ENCODE results near the gene SLC17A1. TPM values are rescaled to one million over a fixed set of nuclear protein-coding genes. Genes with fewer than 3 reads are reported as not detected.

Gene SLC17A1
- not detected for total RNA-seq
- polyA plus RNA-seq: not detected

DNA sequence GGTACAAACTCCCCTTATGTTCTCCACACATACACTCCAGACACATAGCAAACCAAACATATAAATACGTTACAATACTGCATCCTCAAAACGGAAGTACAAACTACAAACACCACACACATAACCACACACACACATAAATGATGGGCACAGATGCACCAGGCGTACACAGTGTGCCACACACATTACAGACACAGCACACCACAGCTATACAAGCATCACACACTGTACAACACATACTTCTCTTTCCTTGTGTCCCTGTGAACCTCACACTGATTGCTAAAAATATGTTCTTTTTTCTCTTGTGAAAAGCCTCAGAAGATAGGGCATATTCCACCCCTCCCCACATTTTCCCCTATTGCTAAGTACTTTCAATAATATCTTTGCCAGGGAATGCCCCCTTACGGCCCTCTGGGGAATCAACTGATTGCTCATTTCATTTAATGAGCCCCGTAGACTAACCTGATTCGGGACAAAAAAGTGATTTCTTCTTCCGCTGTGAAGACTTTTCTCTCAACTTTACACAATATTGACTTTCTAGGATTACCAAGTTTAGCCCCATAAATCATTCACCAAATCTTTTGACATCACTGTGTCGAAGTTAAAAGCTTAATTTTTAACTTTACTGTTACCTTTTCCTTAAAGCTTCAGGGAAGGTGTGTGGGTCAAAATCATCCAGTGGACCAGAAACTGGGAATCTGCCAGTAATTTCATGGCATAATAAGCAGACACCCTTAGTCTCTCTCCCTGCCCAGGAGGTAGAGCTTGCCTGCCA lies at the start of gene SLC17A1:
Gene SLC17A1, minus strand, starts transcription at position 521 of the 775 bp plus-strand sequence. CDS start 1,495 bp downstream, outside the sequence.
- Histone ChIP-seq H3K4me1 (ENCODE audit: control insufficient read depth, insufficient read depth, low read length, poor library complexity, severe bottlenecking) (no peaks in the 10 kb centered on the region), H3K4me3 (ENCODE audit: low read depth, low read length) (no peak within 1 kb of the TSS), H3K36me3 (ENCODE audit: control insufficient read depth, insufficient read depth, low read length) (no peaks in the 10 kb centered on the region), H3K9me3 (ENCODE audit: control insufficient read depth in 2 of 2, low read length in 2 of 2) (no peaks in the 10 kb centered on the region), H3K27ac (ENCODE audit: insufficient read depth, low read length, poor library complexity, severe bottlenecking) (no peak within 1 kb of the TSS), H3K27me3 (ENCODE audit: control insufficient read depth, insufficient read depth, low read length) (peaks cover 29% of the 10 kb centered on the region)
- DNase-seq (no peak), ATAC-seq (ENCODE audit: low read depth in 2 of 2) (no peak)
- peaks cover 23% of the 10 kb centered on the region for H3K27me3 Mint-ChIP-seq
- H3K27ac Mint-ChIP-seq: no peak within 1 kb of the TSS
- no peaks in the 10 kb centered on the region for H3K36me3 Mint-ChIP-seq
- H3K4me1 Mint-ChIP-seq: no peaks in the 10 kb centered on the region
- H3K4me3 Mint-ChIP-seq: no peak within 1 kb of the TSS
- peaks cover 0 to 5% (median 0%) of the 10 kb centered on the region in 7 donors for H3K9me3 Mint-ChIP-seq

DNA sequence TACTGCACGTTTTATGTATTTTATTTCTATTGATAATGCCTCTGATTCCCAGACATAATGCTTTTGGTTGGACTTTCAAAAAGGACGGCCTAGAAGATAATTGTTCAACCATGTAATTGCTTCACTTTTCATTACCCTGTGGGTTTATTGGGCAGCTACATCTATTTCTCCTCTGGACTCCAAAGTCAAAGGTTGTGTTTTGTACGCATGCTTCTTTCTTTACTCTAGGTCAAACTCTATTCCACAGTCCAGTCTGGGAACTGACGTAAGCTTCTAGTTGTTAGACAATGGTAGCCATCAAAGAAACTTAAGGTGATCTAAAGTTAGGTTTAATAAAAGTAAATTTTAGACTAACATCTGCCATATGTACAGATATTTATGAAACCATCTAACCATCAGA lies 48.7 kb upstream of the SLC17A1 start:
- H3K9me3 Mint-ChIP-seq: peaks cover 0 to 2% (median 0%) of the 10 kb centered on the region in 7 donors
- no peak overlapping the region for H3K4me3 ChIP-seq (ENCODE audit: low read depth, low read length)
- no peak for DNase-seq
- no peaks in the 10 kb centered on the region for H3K4me1 ChIP-seq (ENCODE audit: control insufficient read depth, insufficient read depth, low read length, poor library complexity, severe bottlenecking)
- no peaks in the 10 kb centered on the region for H3K27me3 ChIP-seq (ENCODE audit: control insufficient read depth, insufficient read depth, low read length)
- H3K4me1 Mint-ChIP-seq: peaks cover 0 to 10% (median 0%) of the 10 kb centered on the region in 4 donors
- H3K4me3 Mint-ChIP-seq: no peak overlapping the region
- H3K27ac Mint-ChIP-seq: no peak overlapping the region
- H3K9me3 ChIP-seq (ENCODE audit: control insufficient read depth in 2 of 2, low read length in 2 of 2): no peaks in the 10 kb centered on the region
- H3K27ac ChIP-seq (ENCODE audit: insufficient read depth, low read length, poor library complexity, severe bottlenecking): no peak overlapping the region
- H3K27me3 Mint-ChIP-seq: peaks cover 10% of the 10 kb centered on the region
- H3K36me3 ChIP-seq (ENCODE audit: control insufficient read depth, insufficient read depth, low read length): no peaks in the 10 kb centered on the region
- no peaks in the 10 kb centered on the region for H3K36me3 Mint-ChIP-seq
- no peak for ATAC-seq (ENCODE audit: low read depth in 2 of 2)

DNA sequence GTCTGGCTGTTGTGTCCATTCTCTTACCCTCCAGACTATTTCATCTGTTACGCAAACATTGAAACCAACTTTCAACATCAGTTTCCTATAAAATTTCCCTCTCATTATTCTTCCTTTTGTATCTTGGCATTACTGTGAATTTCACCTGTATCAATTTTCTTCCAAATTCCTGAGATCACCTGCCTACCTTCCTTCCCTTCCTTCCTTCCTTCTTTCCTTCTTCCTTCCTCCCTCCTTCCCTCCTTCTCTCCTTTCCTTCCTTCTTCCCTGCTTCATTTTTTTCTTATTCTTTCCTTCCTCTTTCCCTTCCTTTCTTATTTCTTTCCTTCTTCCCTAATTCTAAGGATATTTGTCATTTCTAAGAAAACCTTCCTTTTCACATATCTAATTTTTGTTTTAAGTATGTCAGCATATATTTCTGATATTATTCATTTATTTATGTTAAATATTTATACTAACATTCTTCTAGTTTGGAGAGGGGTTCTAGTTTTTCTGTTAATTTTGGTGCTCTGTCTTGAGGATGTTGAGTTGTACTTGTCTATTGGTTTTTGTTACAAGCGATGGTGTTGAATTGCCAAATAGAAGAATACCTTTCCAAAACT lies 47.0 kb upstream of the SLC17A1 start:
- Mint-ChIP-seq H3K9me3 (peaks cover 0 to 2% (median 0%) of the 10 kb centered on the region in 7 donors), H3K27ac (no peak overlapping the region), H3K4me3 (no peak overlapping the region), H3K36me3 (no peaks in the 10 kb centered on the region), H3K27me3 (peaks cover 8% of the 10 kb centered on the region), H3K4me1 (peaks cover 0 to 10% (median 1%) of the 10 kb centered on the region in 4 donors)
- ATAC-seq (ENCODE audit: low read depth in 2 of 2) (no peak), DNase-seq (no peak)
- Histone ChIP-seq H3K4me3 (ENCODE audit: low read depth, low read length) (no peak overlapping the region), H3K36me3 (ENCODE audit: control insufficient read depth, insufficient read depth, low read length) (no peaks in the 10 kb centered on the region), H3K27ac (ENCODE audit: insufficient read depth, low read length, poor library complexity, severe bottlenecking) (no peak overlapping the region), H3K27me3 (ENCODE audit: control insufficient read depth, insufficient read depth, low read length) (no peaks in the 10 kb centered on the region), H3K9me3 (ENCODE audit: control insufficient read depth in 2 of 2, low read length in 2 of 2) (no peaks in the 10 kb centered on the region), H3K4me1 (ENCODE audit: control insufficient read depth, insufficient read depth, low read length, poor library complexity, severe bottlenecking) (no peaks in the 10 kb centered on the region)

DNA sequence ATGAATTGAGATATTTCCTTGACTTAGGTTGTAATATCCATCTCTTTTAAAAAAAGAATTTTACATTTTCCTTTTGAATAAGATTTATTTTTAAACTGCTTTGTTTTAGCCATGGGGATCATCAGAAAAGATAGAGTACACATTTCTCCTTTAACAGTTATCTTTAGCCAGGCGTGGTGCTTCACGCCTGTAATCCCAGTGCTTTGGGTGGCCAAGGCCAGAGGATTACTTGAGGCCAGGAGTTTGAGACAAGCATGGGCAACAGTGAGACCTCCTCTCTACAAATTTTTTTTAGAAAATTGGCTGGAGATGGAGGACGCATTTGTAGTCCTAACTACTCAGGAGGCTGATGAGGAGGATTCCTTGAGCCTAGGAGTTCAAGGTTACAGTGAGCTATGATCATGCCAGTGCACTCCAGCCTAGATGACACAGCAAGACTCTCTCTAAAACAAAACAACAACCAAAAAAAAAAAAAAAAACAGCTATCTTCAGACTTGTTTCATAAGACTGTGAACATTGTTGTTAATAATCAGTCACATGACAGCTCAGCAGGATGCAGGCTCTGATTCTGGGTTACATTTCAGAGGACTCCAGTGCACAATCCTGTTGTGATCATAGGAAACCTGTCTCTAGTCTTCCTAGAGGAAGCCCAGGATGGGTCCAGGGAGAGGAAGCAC lies 44.2 kb upstream of the SLC17A1 start:
- Histone ChIP-seq H3K27ac (ENCODE audit: insufficient read depth, low read length, poor library complexity, severe bottlenecking) (no peak overlapping the region), H3K4me1 (ENCODE audit: control insufficient read depth, insufficient read depth, low read length, poor library complexity, severe bottlenecking) (no peaks in the 10 kb centered on the region), H3K4me3 (ENCODE audit: low read depth, low read length) (no peak overlapping the region), H3K36me3 (ENCODE audit: control insufficient read depth, insufficient read depth, low read length) (no peaks in the 10 kb centered on the region), H3K9me3 (ENCODE audit: control insufficient read depth in 2 of 2, low read length in 2 of 2) (no peaks in the 10 kb centered on the region), H3K27me3 (ENCODE audit: control insufficient read depth, insufficient read depth, low read length) (no peaks in the 10 kb centered on the region)
- ATAC-seq (ENCODE audit: low read depth in 2 of 2) (no peak), DNase-seq (peak in 1 of 3 donors; percentile 23)
- Mint-ChIP-seq H3K4me1 (peaks cover 0 to 7% (median 0%) of the 10 kb centered on the region in 4 donors), H3K36me3 (no peaks in the 10 kb centered on the region), H3K27me3 (peaks cover 14% of the 10 kb centered on the region), H3K9me3 (peaks cover 0 to 3% (median 0%) of the 10 kb centered on the region in 7 donors), H3K27ac (no peak overlapping the region), H3K4me3 (no peak overlapping the region)

DNA sequence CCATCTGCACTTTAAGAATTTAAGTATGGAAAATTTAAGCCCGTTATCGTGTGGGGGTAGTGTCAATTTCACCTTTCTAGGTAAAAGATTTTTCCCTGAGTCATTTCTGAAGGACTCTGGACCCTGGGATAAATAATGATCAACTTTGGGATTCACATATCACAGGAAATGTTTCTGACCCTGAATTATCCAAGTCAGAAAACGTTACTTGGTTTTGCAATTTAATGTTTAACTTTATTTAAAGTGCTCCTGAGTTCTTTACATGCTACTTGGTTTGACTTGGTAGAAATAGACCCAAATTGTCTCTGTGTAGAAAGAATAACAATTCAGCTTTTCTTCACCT lies 43.7 kb upstream of the SLC17A1 start:
- Mint-ChIP-seq H3K27me3 (peaks cover 14% of the 10 kb centered on the region), H3K9me3 (peaks cover 0 to 3% (median 0%) of the 10 kb centered on the region in 7 donors), H3K36me3 (no peaks in the 10 kb centered on the region), H3K27ac (no peak overlapping the region), H3K4me1 (peaks cover 0 to 7% (median 0%) of the 10 kb centered on the region in 4 donors), H3K4me3 (no peak overlapping the region)
- H3K9me3 ChIP-seq (ENCODE audit: control insufficient read depth in 2 of 2, low read length in 2 of 2): no peaks in the 10 kb centered on the region
- ATAC-seq (ENCODE audit: low read depth in 2 of 2) (no peak), DNase-seq (no peak)
- H3K4me1 ChIP-seq (ENCODE audit: control insufficient read depth, insufficient read depth, low read length, poor library complexity, severe bottlenecking): no peaks in the 10 kb centered on the region
- no peak overlapping the region for H3K27ac ChIP-seq (ENCODE audit: insufficient read depth, low read length, poor library complexity, severe bottlenecking)
- no peaks in the 10 kb centered on the region for H3K36me3 ChIP-seq (ENCODE audit: control insufficient read depth, insufficient read depth, low read length)
- peaks cover under 1% of the 10 kb centered on the region for H3K27me3 ChIP-seq (ENCODE audit: control insufficient read depth, insufficient read depth, low read length)
- H3K4me3 ChIP-seq (ENCODE audit: low read depth, low read length): no peak overlapping the region

DNA sequence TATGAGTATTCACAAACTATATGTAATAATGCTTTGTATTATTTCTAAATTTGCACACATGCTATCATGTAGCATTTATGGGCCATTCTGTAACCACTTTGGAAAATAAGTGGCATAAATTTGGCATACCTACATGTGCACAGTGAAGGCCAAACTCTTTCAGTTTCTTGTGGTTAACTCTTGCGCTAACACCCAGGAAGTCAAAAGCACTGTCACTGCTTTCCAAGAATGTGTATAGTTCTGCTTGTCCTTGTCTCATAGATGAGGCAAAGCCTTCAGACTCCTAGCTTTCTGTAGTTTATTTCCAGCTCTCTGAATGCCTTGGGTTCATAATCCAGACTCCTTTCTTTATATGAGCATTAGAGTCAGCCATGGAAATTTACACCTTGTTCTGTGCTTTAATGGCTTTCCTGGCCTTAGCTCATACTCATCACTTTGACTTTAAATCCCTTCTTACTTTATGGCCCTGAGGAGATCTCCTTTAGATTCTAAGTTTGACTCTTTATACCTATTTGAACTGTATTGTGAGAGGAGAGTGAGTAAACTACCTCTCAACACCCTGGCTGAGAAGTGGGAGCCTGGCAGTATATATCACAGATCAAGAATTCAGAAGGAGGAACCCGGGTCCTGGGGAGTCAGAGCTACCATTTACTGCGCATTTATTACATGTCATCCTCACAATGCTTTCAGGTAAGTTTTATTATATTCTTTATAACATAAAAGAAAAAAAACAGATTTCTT lies 43.1 kb upstream of the SLC17A1 start:
- Mint-ChIP-seq H3K27me3 (peaks cover 14% of the 10 kb centered on the region), H3K4me1 (peaks cover 0 to 7% (median 0%) of the 10 kb centered on the region in 4 donors), H3K36me3 (no peaks in the 10 kb centered on the region), H3K4me3 (no peak overlapping the region), H3K9me3 (peaks cover 0 to 3% (median 0%) of the 10 kb centered on the region in 7 donors), H3K27ac (no peak overlapping the region)
- ATAC-seq (ENCODE audit: low read depth in 2 of 2): no peak
- peaks cover 3% of the 10 kb centered on the region for H3K27me3 ChIP-seq (ENCODE audit: control insufficient read depth, insufficient read depth, low read length)
- H3K4me1 ChIP-seq (ENCODE audit: control insufficient read depth, insufficient read depth, low read length, poor library complexity, severe bottlenecking): no peaks in the 10 kb centered on the region
- DNase-seq: peak in 1 of 3 donors; percentile 64
- H3K27ac ChIP-seq (ENCODE audit: insufficient read depth, low read length, poor library complexity, severe bottlenecking): no peak overlapping the region
- no peak overlapping the region for H3K4me3 ChIP-seq (ENCODE audit: low read depth, low read length)
- no peaks in the 10 kb centered on the region for H3K9me3 ChIP-seq (ENCODE audit: control insufficient read depth in 2 of 2, low read length in 2 of 2)
- H3K36me3 ChIP-seq (ENCODE audit: control insufficient read depth, insufficient read depth, low read length): no peaks in the 10 kb centered on the region

DNA sequence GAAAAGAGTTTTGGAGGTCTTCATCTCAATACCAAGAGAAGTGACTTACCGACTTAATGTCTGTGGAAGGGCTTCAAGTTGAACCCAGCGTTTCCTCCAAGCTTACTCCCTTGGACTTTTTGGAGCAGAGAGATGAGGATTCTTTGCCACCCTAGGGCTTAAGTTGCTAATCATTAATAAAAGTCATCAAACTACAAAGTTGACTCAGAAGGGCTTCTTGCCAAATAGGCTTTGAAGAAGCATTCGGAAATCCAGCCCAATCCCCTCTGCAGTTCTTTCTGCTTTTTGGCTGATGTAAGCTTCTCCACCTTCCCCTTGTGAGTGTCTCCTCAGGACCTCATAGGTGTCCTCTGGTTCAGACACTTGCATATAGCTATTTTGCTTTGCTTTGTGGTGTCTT lies 42.3 kb upstream of the SLC17A1 start, which contains the start of gene SLC17A3:
Gene SLC17A3, minus strand, starts transcription at position 126 of the 400 bp plus-strand sequence. CDS start 5,856 bp downstream, outside the sequence.
- H3K27ac Mint-ChIP-seq: no peak within 1 kb of the TSS
- H3K36me3 Mint-ChIP-seq: no peaks in the 10 kb centered on the region
- Histone ChIP-seq H3K27me3 (ENCODE audit: control insufficient read depth, insufficient read depth, low read length) (peaks cover 3% of the 10 kb centered on the region), H3K4me1 (ENCODE audit: control insufficient read depth, insufficient read depth, low read length, poor library complexity, severe bottlenecking) (no peaks in the 10 kb centered on the region), H3K4me3 (ENCODE audit: low read depth, low read length) (no peak within 1 kb of the TSS), H3K9me3 (ENCODE audit: control insufficient read depth in 2 of 2, low read length in 2 of 2) (no peaks in the 10 kb centered on the region), H3K36me3 (ENCODE audit: control insufficient read depth, insufficient read depth, low read length) (no peaks in the 10 kb centered on the region), H3K27ac (ENCODE audit: insufficient read depth, low read length, poor library complexity, severe bottlenecking) (no peak within 1 kb of the TSS)
- H3K4me3 Mint-ChIP-seq: no peak within 1 kb of the TSS
- DNase-seq (no peak), ATAC-seq (ENCODE audit: low read depth in 2 of 2) (no peak)
- peaks cover 0 to 7% (median 0%) of the 10 kb centered on the region in 4 donors for H3K4me1 Mint-ChIP-seq
- peaks cover 18% of the 10 kb centered on the region for H3K27me3 Mint-ChIP-seq
- peaks cover 0 to 3% (median 0%) of the 10 kb centered on the region in 7 donors for H3K9me3 Mint-ChIP-seq
